HG03135 (cell line): ENCODE measurements around the gene LPCAT1.
"Not testable (repeated sequence)": the region's sequence is repeated elsewhere in the genome, so short reads cannot be mapped to it uniquely, and the experiment has no call there.

Experiments used
- ATAC-seq: cut with Tn5 transposase; IDR thresholded peaks from one replicate; pipeline ENCODE4 v1.9.1; 2021; ENCODE audit warnings: mild to moderate bottlenecking, moderate library complexity; ENCODE audit not compliant: unreplicated experiment

Gene LPCAT1

DNA sequence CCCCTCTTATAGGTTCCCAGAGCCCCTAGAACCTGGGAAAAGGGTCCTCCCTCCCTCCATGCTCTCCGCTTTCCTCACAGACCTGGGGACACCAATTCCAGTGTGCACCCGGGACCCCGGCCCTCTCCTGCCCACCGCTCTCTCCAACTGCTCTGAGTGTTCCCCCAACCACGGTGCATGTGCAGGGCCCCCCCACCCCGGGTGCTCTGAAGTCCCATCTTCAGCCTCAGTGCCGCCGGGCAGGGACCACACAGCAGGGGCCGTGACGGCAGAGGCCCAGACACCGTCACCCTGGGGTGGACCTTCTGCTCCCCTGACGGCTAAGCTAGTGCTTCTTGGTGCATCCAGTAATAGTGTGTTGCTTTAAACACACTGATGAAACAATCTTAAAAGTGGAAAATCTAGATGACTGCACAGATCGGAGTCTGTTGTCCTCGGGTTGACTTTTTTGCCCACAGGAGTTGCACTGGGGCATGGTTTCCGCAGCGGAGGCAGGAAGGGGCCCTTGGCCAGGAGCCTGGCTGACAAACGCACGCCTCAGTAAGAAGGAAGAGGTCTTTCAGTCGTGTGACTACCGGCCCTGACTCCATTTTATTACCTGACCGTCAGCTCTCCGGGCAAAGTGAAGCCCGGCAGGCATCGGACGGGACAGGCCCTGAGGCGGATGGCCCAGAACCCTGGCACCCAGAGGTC, 42.3 kb downstream of the LPCAT1 start:
- ATAC-seq, result no peak

DNA sequence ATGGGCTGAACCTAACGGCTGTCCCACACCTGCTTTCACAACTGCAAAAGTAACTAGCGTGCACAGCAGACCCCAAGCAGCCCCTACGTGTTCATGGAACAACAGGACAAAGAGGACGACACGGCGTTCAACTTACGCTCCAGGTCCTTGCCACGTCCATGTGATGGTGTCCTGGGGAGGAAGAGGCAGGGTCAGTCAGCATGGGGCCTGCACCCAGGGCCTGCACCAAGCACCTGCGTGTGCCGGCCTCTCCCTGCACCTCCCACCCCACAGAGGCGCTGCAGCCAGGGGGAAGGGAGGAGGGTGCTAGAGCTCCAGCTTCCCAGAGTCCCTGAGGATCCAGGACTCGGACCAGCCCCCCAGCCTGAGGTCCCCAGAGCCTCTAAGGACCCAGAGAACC, 43.0 kb downstream of the LPCAT1 start:
- no peak for ATAC-seq

DNA sequence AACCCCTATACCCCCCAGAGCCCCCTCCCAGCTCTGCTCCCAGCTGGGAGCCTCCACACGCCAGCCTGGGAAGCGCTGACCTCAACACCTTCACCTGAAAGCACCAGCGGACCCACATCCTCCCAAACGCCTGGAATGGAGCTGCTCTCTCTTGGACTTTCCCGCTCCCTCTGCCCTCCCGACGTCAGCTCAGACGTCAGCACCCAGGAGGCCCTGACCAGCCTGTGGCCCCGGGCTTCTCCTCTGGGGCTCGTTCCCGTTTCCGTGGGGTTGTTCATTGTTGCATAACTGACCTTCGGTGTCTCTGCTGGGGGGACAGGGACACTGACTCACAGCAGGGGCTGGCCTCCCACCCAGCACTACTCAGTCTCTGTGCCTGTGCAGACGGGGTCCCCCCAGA, 43.5 kb downstream of the LPCAT1 start:
- no peak for ATAC-seq

DNA sequence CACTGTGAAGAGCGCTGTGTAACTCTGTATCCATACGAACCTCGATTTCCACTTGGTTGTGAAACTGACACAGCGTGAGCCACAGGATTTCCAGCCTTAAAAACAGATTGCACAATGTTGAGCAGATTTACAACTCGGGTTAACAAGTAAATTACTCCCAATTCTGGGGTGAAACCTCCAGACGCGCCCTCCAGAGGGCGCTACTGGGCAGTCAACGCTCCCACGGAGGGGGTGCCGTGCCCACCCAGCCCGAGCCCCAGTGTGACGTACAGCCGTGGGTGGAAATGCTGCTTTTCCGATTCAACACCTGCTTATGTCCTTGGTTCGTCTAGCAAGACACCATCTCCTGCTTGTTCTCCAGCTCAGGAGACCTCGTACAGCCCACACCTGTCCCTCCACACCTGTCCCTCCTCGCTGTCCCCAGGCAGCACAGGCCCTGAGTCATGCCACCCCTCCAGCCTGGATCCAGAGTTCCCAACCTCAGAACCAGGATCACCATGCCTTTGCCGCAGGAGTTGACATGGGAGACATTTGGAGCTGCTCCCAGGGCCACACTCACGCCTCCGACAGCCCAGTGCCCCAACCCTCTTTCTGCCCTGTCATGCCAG, 44.1 kb downstream of the LPCAT1 start:
- ATAC-seq, result no peak

DNA sequence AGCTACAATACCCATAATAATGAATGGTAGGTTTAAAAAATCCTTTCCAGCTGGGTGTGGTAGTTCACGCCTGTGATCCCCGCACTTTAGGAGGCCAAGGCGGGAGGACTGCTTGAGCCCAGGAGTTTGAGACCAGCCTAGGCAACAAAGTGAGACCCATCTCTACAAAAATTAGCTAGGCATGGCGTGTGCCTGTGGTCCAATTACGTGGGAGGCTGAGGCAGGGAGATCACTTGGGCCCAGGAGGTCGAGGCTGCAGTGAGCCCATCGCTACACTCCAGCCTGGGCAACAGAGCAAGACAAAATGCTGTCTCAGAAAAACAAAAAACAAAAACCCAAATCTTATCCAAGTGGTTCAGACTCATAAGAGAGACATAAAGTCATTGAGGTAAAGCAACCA, 44.7 kb downstream of the LPCAT1 start:
- ATAC-seq, result no peak

DNA sequence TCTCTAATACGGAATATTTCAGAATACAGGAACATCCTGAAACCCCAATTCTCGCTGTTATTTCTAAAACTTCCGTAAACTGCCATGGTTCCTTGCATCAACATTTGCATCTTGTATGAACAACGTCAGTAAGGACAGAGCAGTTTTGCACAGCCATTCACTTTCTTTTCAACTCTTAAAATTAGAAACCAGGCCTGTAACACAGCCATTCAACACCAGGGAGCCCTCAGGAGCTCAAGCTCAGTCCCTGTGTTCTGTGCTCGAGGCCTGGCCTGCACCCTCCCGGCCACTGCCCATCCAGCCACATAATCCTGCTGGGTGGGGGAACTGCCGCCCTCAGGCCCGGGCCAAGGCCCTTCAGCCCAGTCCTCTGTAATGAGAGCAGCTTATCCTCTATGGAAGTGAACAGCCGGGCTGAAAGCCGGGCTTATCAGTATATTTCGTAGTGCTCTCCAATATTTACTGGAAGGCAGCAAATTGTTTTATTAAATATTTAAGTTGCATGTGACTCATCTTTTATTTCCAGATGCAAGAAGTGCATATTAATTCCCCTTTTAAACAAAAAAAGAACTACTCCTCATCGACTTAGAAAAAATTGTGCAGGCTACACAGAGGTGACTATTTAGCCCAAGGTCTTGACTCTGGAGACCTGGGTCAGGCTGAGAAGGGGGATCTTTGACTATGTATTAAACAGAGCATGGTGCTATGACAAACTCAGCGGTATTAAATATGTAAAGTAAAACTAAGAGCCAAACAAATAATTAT, 45.3 kb downstream of the LPCAT1 start:
- no peak for ATAC-seq

DNA sequence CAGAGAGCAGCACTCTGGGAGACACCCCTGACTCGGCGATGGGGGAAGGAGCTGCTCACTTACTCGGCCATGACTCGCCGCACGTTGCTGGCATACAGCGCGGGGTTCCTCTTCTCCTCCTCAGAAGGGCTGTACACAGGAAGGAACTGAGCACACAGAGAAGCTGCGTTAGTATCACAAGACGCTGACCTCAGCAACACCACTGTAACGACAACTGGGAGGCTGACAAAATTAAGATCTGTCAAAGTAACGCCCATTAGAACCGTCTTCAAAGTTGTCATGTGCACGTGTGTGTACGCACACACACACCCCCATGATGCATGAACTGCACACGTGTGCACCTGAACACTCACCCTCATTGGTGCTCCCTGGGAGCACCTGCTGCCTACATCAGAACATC, 46.4 kb downstream of the LPCAT1 start:
- no peak for ATAC-seq

DNA sequence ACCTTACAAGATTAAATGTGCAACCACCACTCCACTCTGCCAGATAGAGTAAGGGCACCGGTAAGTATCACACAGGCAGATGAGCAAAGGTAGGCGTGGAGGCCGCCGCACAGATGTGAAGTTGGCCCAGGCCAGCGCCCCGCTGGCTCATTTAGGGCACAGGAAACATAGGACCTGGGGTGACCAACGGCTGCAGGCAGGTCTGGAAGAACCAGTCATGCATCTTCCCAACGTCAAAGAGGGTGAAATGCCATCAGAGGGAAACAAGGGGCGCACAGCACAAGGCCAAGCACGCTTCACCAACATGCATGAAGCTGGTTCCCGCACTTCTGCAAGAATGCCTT, 46.8 kb downstream of the LPCAT1 start:
- no peak for ATAC-seq

DNA sequence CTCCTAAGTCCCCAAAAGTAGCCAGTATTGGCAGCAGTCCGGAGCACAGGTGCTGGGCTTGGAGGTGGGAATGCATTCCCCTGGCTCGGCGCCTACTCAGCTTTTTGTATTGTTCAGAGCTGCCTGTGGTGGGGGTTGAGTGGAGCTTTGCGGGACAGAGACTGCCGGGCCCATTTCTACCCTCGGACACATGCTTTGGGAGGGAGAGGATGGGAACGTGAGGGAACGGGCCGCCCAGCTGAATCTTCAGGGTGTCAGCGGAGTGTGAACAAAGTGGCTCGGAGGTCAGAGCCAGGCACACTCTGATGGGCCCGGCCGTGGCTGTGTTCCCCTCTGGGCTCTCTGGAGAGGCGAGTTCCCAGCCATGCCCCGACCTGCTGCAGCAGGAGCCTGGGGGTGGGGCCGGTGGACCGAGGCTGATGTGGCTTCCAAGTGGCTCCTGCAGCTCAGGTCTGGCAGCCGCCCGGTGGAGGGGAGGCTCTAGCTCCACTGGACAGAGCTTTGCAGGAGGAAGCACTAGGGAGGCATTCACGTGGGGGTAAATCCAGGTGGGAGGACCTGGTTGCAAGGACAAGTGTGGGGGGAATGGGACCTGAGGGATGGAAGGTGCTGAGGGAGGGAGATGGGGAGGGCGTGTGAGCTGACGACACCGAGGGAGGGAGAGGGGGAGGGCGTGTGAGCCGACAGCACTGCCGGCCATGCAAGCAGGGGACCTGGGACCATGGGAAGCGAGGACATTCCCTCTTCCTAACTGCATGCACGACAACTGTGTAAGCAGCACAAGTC, 47.4 kb downstream of the LPCAT1 start:
- ATAC-seq, result no peak

DNA sequence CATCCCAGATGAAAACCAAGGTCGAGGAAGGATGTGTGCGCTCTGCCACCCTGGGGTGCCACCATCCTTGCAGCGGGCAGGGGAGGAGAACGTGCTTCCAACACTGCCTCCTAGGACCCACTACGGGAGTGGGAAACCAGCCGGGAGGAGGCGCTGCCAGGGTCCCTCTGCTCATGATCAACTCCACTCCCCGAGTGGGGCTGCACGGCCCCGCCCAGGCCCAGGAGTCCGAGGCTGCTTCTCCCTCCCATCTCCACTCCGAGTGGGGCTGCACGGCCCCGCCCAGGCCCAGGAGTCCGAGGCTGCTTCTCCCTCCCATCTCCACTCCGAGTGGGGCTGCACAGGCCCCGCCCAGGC, 48.2 kb downstream of the LPCAT1 start:
- ATAC-seq, result not testable (repeated sequence)

DNA sequence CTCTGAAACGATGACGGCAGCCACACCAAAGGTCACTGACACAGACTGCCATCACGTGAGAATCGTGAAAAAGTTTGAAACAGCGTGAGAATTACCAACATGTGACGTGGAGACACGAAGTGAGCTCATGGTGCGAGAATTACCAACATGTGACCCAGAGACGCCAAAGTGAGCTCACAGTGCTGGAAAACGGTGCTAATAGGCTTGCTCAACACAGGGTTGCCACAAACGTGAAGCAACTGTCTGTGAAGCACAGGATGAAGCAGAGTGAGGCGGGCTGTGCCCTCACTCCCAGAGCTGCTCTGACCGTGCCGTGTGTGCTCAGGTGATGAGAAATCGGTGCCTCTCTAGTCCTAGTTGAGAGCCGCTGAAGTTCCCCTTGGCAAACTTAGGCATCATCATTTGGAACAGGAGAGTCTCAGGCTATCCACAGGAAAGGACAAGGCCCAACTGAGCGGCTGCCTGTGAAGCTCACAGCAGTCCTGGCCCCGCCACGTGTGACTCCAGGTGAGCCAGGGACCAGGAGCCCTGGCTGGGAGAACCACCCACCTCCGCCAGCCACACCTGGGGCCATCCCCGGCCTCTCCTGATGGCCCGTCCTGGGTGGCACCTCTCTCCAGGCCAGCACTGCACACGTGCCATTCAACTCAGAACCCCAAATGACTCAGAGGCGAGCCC, 48.8 kb downstream of the LPCAT1 start:
- no peak for ATAC-seq

DNA sequence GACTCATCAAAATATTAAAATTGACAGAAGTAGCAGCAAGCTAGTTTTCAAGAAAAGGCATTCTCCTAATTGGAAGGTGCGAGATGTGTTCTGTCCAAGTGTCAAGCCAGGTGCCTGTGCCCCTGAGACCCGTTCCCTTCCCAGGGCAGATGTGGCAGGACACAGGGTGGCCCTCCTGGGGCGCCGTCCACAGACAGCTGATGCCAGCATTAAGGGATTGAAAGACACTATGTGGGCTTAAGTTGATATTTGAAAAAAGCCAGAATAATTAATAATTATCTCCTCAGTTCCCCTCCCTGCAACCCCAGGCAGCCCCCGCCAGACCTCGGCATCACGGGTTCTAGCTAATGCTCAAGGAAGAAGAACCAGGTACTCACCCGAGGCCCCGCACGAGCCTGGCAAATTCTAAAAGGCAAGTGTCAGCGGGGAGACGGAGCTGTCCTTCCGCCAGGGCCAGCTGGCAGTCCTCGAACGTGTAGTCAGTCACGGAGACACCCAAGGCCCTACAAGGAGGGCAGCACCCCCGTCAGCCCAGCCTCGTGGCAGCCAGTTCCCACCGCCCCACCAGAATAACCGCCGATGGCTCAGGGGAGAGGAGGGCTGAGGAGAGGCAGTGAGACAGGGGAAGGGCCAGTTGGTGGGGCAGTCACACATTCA, 49.4 kb downstream of the LPCAT1 start:
- no peak for ATAC-seq

DNA sequence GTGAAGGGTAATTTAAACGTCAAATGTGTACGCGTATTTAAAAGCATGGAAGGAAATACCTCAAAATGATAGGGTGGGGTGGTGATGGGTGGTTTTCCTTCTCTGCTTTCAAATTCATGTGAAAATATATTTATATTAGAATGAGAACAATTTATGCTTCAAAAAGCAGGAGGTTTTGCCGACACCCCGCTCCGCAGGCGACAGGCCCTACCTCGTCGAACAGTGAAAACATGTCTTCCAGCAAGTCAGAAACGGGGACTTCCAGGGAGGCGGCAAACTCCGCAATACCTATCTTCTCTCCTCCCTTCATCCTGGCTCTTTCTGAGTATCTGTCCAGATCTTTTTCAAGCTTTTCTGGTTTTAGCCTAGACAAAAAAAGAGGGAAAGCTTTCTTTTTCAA, 50.0 kb downstream of the LPCAT1 start:
- no peak for ATAC-seq

DNA sequence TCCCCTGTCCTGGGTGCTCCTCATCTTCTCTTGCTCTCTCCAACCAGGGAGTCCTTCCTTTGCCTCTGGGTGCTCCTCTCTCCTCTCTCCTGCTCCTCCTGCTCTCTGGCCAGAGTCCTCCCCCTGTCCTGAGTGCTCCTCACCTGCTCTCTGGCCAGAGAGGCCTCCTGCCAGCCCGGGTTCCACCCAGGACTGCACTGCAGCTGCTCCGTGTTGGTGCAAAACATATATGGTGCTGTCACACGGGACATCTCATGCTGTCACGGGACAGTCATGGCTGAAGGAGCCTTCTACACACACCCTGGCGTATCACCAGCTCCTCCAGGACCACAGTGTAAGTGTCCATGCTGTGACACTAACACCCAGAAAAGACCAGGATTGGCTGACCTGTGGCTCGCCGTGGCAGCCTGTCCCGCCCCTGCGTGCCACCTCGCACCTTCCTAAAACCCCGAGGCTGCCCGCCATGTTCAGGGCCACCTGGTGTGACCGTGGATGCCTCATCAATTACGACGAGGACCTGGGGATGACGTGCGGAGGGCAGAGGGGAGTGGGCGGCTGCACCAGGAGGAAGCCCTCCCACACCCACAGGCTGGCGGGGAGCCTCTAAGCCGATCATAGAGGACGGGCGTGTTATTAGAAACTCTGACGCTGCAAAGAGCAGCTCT, 50.7 kb downstream of the LPCAT1 start:
- no peak for ATAC-seq

DNA sequence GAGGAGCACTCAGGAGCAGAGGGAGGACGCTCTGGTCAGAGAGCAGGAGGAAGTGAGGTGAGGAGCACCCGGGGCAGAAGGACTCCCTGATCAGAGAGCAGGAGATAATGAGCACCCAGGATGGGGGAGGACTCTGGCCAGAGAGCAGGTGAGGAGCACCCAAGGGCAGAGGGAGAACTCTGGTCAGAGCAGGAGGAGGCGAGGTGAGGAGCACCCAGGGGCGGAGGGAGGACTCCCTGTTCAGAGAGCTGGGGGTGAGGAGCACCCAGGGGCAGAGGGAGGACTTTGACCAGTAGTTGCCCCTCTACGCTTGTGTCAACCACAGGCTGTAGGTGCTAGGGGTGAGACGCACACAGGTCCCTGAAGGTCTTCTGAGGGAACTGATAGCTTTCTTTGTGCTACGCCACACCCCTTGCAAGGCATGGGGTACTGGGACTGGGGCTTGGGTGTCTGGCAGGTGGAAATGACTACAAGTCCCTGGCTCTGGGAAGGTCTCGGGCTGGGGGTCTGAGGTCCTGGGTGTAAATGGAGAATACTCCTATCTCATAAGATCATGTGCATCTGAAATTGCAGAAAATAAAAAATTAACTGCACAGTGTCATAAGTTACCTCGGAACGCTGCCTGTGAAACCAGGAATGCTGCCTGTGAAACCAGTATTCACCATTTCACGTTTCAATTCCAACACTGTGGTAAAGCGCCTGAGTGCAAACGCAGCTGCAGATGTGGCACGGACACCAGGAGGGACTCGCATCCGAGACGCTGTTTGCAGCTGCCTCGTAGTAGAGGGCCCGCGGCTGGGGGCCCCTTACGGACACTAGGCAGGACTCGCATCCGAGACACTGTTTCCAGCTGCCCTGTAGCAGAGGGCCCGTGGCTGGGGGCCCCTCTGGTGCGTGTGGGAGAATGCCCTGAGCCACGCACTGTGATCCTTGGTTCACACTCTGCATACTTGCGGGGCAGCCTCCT, 51.5 kb downstream of the LPCAT1 start:
- no peak for ATAC-seq

DNA sequence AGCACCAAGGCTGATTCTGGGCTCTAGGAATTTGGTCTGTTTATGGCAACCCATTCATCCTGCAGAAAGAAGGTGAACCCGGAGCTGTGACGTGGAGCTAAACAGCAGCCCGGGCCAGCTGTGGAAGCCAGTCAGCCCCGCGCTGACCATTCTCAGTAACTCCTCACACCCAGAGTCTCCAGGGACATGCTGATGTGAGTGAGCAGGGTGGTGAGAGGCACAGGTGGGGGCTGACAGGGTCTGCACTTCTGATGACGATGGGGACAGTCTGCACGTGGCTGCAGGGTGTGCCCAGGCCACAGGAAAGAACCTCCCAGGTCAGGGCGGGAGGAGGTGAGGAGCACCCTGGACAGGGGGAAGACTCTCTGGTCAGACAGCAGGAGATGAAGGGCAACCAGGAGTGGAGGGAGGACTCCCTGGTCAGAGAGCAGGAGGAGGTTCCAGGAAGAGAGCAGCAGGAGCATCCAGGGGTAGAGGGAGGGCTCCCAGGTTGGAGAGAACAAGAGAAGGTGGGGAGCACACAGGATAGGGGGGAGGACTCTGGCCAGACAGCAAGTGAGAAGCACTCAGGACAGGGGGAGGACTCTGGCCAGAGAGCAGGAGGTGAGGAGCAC, 52.4 kb downstream of the LPCAT1 start:
- ATAC-seq, result no peak

DNA sequence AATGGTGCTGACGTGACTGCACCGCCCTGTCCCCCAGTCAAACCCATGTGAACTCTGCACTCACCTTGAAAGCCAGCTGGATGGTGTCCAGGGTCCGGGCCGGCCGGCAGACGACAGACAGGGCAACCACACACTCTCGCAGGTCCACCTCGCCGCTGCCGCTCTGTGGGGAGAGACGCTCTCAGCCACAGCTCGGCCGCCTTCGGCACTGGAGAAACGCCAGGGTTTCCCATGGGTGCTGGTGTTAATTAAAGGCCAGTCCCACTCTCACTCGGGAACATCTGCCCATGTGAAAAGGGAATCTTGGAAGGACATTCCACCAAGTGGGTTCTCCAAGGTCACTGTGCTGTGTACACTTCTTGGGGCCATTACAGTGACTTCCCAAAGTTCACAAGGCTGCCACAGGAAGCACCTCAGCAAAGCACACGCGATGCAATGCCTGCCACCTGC, 53.0 kb downstream of the LPCAT1 start:
- ATAC-seq, result no peak
